Smooth muscle cell (in vitro differentiated cells): Measurements from ENCODE around the gene AGAP1. TPM values are rescaled to one million over a fixed set of nuclear protein-coding genes. Genes with fewer than 3 reads are reported as not detected.

Experiments used
- DNase-seq: peaks from one replicate; lab custom pipeline; 2025; ENCODE audit not compliant: unreplicated experiment; lab: John Stamatoyannopoulos, UW
- H2AFZ ChIP-seq: fragments of 200-600 bp; sonication (generic); 2 replicates; pipeline ENCODE4 v1.6.0; 2016; ENCODE audit warnings: antibody characterized with exemption, low read depth, mild to moderate bottlenecking
- H3F3A ChIP-seq: fragments of 200-600 bp; sonication (generic); 2 replicates; pipeline ENCODE4 v1.6.0; 2017; ENCODE audit warnings: antibody characterized with exemption, low read depth
- H3K27ac ChIP-seq: fragments of 200-600 bp; sonication (generic); 2 replicates; pipeline ENCODE4 v1.5.1; 2016; ENCODE audit warnings: low read depth, mild to moderate bottlenecking
- H3K27me3 ChIP-seq: fragments of 200-600 bp; sonication (generic); 2 replicates; pipeline ENCODE4 v1.6.1; 2016; ENCODE audit warnings: low read depth, mild to moderate bottlenecking
- H3K36me3 ChIP-seq: fragments of 200-600 bp; sonication (generic); 2 replicates; pipeline ENCODE4 v1.5.1; 2016; ENCODE audit warnings: low read depth
- H3K4me1 ChIP-seq: fragments of 200-600 bp; sonication (generic); 2 replicates; pipeline ENCODE4 v1.5.1; 2016; ENCODE audit warnings: low read depth
- H3K4me2 ChIP-seq: fragments of 200-600 bp; sonication (generic); 2 replicates; pipeline ENCODE4 v1.6.0; 2016; ENCODE audit warnings: mild to moderate bottlenecking
- H3K4me3 ChIP-seq: fragments of 200-600 bp; sonication (generic); 2 replicates; pipeline ENCODE4 v1.5.1; 2016; ENCODE audit warnings: mild to moderate bottlenecking
- H3K79me2 ChIP-seq: fragments of 200-600 bp; sonication (generic); 2 replicates; pipeline ENCODE4 v1.6.0; 2016; ENCODE audit warnings: low read depth, mild to moderate bottlenecking
- H3K9ac ChIP-seq: fragments of 200-600 bp; sonication (generic); 2 replicates; pipeline ENCODE4 v1.6.0; 2016; ENCODE audit warnings: low read depth
- H3K9me3 ChIP-seq: fragments of 200-600 bp; sonication (generic); replicated peaks from 2 replicates; pipeline ENCODE4 v1.5.1; 2016; ENCODE audit warnings: low read depth
- H4K20me1 ChIP-seq: fragments of 200-600 bp; sonication (generic); 2 replicates; pipeline ENCODE4 v1.6.0; 2016; ENCODE audit warnings: low read depth
- CTCF ChIP-seq: fragments of 200-600 bp; sonication (generic); IDR thresholded peaks from 2 replicates; pipeline ENCODE4 v1.5.1; 2017; ENCODE audit warnings: borderline replicate concordance, mild to moderate bottlenecking, antibody characterized with exemption; ENCODE audit not compliant: insufficient read depth, poor library complexity, severe bottlenecking
- WGBS: methylation state at CpG from one replicate; pipeline ENCODE4 v1.1.7; 2016; ENCODE audit warnings: low lambda C conversion rate; 5-methylcytosine and 5-hydroxymethylcytosine counted together
- polyA plus RNA-seq: library from polyadenylated mRNA; unstranded; fragments of >200 nt; fragmentation: Nextera tagmentation; extraction: Ambion mirVana; gene quantifications from 2 replicates; pipeline ENCODE4 v1.2.1, GENCODE V29; 2016
- total RNA-seq: library from RNA; depleted of rRNA; stranded (reverse); fragments of >200 nt; gene quantifications from 2 replicates; pipeline ENCODE4 v1.2.3, GENCODE V29; 2014

AGAP1 gene
- total and polyA plus RNA-seq, 2 experiments from 2014 or later, result 3.9 to 9.8 TPM

DNA sequence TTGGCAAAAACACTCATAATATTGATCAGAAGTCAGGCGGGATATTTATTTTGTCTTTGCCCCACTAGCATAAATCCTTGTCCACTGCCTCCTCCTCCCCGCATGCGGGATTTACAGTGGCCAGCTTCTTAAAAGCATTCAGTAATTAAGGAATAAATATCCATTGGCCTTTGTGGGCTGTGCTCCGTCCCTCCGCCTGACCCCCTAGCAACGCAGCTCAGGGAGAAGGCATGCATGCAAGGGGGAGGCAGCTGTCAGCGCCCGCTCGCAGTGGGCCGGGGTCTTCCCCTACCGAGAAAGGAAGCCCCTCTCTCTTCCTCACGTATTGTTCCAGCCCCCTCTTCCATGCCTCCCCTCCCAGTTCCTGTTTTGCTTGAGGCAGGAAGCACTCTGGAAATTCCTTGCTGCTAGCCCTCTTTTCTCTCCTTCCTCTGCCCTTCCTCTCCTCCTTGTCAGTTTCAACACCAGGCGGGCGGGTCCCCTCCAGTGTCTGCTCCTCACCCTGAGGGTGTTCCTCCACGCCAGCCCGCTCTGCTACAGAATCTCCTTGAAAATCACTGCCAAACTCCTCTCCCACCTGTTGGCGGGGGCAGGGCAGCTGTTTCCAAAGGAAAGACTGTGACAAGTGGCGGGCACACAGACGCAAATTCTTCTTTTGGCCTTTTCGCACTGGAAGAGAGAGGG, 614.2 kb downstream of the AGAP1 start:
- WGBS, result 63% methylated on average over 20 of the region's 20 CpGs
- Histone ChIP-seq H3K36me3 (no peaks in the 10 kb centered on the region), H3K9me3 (no peaks in the 10 kb centered on the region), H3F3A (no peaks in the 10 kb centered on the region), H3K4me3 (no peak overlapping the region), H3K4me1 (peaks cover 8% of the 10 kb centered on the region), H4K20me1 (no peaks in the 10 kb centered on the region), H3K79me2 (no peaks in the 10 kb centered on the region), H3K27ac (no peak overlapping the region), H2AFZ (no peak overlapping the region), H3K27me3 (no peaks in the 10 kb centered on the region), H3K9ac (no peak overlapping the region), H3K4me2 (no peak overlapping the region)
- no peak for TF ChIP-seq CTCF
- DNase-seq, result no peak

DNA sequence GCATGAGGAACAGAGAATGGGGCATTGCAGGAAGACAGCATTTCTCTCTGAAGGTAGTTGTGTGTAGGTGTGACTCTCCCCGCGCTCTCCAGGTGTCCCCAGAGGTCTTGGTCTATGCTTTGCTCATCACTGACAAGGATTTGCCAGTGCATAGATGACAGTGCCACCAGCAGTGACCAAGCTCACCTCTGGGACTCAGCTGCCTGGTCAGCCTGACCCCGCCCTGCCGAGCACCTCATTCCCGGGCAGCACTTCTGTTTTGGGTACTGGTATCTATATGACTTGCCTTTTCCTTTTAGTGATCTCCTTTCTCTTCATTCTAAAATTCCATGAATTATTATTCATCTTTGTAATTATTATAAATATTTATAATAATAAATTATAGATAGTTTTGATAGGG, 615.2 kb downstream of the AGAP1 start:
- Histone ChIP-seq H4K20me1 (no peaks in the 10 kb centered on the region), H3K27ac (no peak overlapping the region), H3K9ac (no peak overlapping the region), H3K27me3 (no peaks in the 10 kb centered on the region), H3K79me2 (no peaks in the 10 kb centered on the region), H3K4me2 (no peak overlapping the region), H3K9me3 (no peaks in the 10 kb centered on the region), H3K4me1 (peaks cover 8% of the 10 kb centered on the region), H3K4me3 (no peak overlapping the region), H3F3A (no peaks in the 10 kb centered on the region), H2AFZ (no peak overlapping the region), H3K36me3 (no peaks in the 10 kb centered on the region)
- no peak for DNase-seq
- 93% methylated on average over 5 of the region's 5 CpGs for WGBS
- no peak for TF ChIP-seq CTCF

GRCh38 chr2:236109473-236109872, 615.6 kb downstream of the AGAP1 start:
- Histone ChIP-seq H3K79me2 (no peaks in the 10 kb centered on the region), H3K27ac (no peak overlapping the region), H3K27me3 (no peaks in the 10 kb centered on the region), H3F3A (no peaks in the 10 kb centered on the region), H3K9ac (no peak overlapping the region), H3K4me3 (no peak overlapping the region), H2AFZ (no peak overlapping the region), H3K4me1 (peaks cover 8% of the 10 kb centered on the region), H3K36me3 (no peaks in the 10 kb centered on the region), H3K9me3 (no peaks in the 10 kb centered on the region), H4K20me1 (no peaks in the 10 kb centered on the region), H3K4me2 (no peak overlapping the region)
- TF ChIP-seq CTCF, result no peak
- WGBS, result 97% methylated on average over 21 of the region's 21 CpGs
- DNase-seq, result no peak

- Histone ChIP-seq H3K4me1 (peaks cover 9% of the 10 kb centered on the region), H3K79me2 (no peaks in the 10 kb centered on the region), H3K4me2 (no peak overlapping the region), H3K36me3 (no peaks in the 10 kb centered on the region), H3F3A (no peaks in the 10 kb centered on the region), H4K20me1 (no peaks in the 10 kb centered on the region), H3K27ac (no peak overlapping the region), H3K4me3 (no peak overlapping the region), H3K27me3 (no peaks in the 10 kb centered on the region), H3K9me3 (no peaks in the 10 kb centered on the region), H2AFZ (no peak overlapping the region), H3K9ac (no peak overlapping the region)
- no peak for DNase-seq
- TF ChIP-seq CTCF, result no peak
- 93% methylated on average over 13 of the region's 14 CpGs for WGBS
Measured at GRCh38 chr2:236112466-236112865, 618.6 kb downstream of the AGAP1 start.
